ENCODE data around the gene SLC39A1.

DNA sequence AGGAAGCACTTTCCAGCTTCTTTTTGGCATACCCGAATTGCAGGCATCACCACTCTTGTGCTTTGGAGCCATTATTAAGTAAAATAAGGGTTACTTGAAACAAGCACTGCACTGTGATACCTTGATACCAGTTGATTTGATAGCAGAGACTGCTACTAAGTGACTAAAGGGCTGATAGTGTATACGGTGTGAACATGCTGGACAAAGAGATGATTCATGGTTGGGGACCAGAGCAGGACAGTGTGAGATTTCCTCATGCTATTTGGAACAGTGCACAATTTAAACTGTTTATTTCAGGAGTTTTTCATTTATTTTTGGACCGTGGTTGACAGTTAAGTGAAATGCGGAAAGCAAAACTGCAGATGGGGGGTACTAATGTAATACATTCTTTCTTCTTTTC is 37.1 kb upstream of the SLC39A1 start:
- TF ChIP-seq ZNF274 (IDR thresholded peaks at IDR 0.05; ENCODE audit: low read depth, low read length), result no peak
- TF ChIP-seq SUZ12 (IDR thresholded peaks at IDR 0.05; ENCODE audit: extremely low read depth, insufficient read depth, insufficient read length), result no peak

Measured in NT2/D1 (cell line).